GM12892 (cell line): ENCODE data around the gene CCNE1.

Experiments used
- POLR2A ChIP-seq: IDR thresholded peaks from 2 replicates; pipeline ENCODE4 v1.6.1; 2011; ENCODE audit warnings: low read depth, low read length, control low read depth
- POLR2AphosphoS5 ChIP-seq: IDR thresholded peaks from 2 replicates; pipeline ENCODE4 v1.6.1; 2011; ENCODE audit warnings: low read depth, low read length, control low read depth
- TAF1 ChIP-seq: IDR thresholded peaks from 2 replicates; pipeline ENCODE4 v1.6.1; 2011; ENCODE audit warnings: low read depth, mild to moderate bottlenecking, control low read depth, low read length, borderline replicate concordance

GRCh38 chr19:29837996-29838395 is 26.2 kb downstream of the CCNE1 start:
- TF ChIP-seq POLR2AphosphoS5 (no peak), POLR2A (no peak), TAF1 (no peak)
